IMR-90 (cell line): ENCODE measurements around the gene HERC3. TPM values are rescaled to one million over a fixed set of nuclear protein-coding genes. Genes with fewer than 3 reads are reported as not detected.

ENCODE experiments used
- ATAC-seq: fragments of 200-7000 bp; cut with Tn5 transposase; 2 replicates; pipeline ENCODE4 v1.9.1; 2020; ENCODE audit warnings: low read depth, mild to moderate bottlenecking, moderate library complexity
- BruUV-seq: library from RNA; stranded (reverse); fragments of 400-500 nt; replicated peaks from 2 replicates; lab custom pipeline; 2021; lab: Mats Ljungman, UMichigan
- CTCF ChIA-PET: fragments of 300-600 bp; formaldehyde crosslinking; extraction: SDS; loops from one replicate; lab custom pipeline; 2021; ENCODE audit warnings: antibody characterized with exemption; lab: Yijun Ruan, JAX
- POLR2A ChIA-PET: fragments of 300-600 bp; sonication (Branson Sonifier 250); formaldehyde crosslinking; loops from one replicate; lab custom pipeline; 2022; ENCODE audit warnings: antibody characterized with exemption; ENCODE audit not compliant: unreplicated experiment; lab: Charles Lee
- DNase-seq: peaks from one replicate; pipeline ENCODE4 v3.0.0; 2013
- H2AFZ ChIP-seq: replicated peaks from 2 replicates; pipeline ENCODE3; 2013; ENCODE audit warnings: low read length, mild to moderate bottlenecking; ENCODE audit not compliant: poor library complexity
- H2AK5ac ChIP-seq: 2 replicates; pipeline ENCODE4 v1.6.1; 2013; ENCODE audit warnings: low read depth, low read length, inconsistent platforms
- H2AK9ac ChIP-seq: replicated peaks from 2 replicates; pipeline ENCODE3; 2013; ENCODE audit warnings: mild to moderate bottlenecking, low read depth, low read length, moderate library complexity; ENCODE audit not compliant: poor library complexity
- H2BK120ac ChIP-seq: 2 replicates; pipeline ENCODE4 v1.6.1; 2013; ENCODE audit warnings: low read depth, low read length, inconsistent platforms
- H2BK15ac ChIP-seq: 3 replicates; pipeline ENCODE4 v1.6.1; 2013; ENCODE audit warnings: low read depth, low read length, inconsistent platforms
- H2BK20ac ChIP-seq: 2 replicates; pipeline ENCODE4 v1.6.1; 2013; ENCODE audit warnings: low read depth, mild to moderate bottlenecking, inconsistent platforms, low read length, moderate library complexity
- H2BK5ac ChIP-seq: 2 replicates; pipeline ENCODE4 v1.6.1; 2013; ENCODE audit warnings: mild to moderate bottlenecking, low read depth, low read length, inconsistent platforms; ENCODE audit not compliant: poor library complexity, severe bottlenecking
- H3K14ac ChIP-seq: replicated peaks from 2 replicates; pipeline ENCODE4 v1.6.1; 2013; ENCODE audit warnings: low read depth, low read length, inconsistent platforms
- H3K18ac ChIP-seq: 2 replicates; pipeline ENCODE4 v1.6.1; 2013; ENCODE audit warnings: low read depth, low read length, control low read depth
- H3K23ac ChIP-seq: 2 replicates; pipeline ENCODE4 v1.6.1; 2013; ENCODE audit warnings: low read depth, low read length, inconsistent platforms
- H3K27ac ChIP-seq: 2 replicates; pipeline ENCODE4 v1.5.1; 2013; ENCODE audit warnings: mild to moderate bottlenecking, control low read depth, low read length; ENCODE audit not compliant: insufficient read depth
- H3K27me3 ChIP-seq: 2 replicates; pipeline ENCODE4 v1.6.1; 2013; ENCODE audit warnings: low read length; ENCODE audit not compliant: control insufficient read depth, insufficient read depth
- H3K36me3 ChIP-seq: 2 replicates; pipeline ENCODE4 v1.6.1; 2013; ENCODE audit warnings: low read length, mixed read lengths; ENCODE audit not compliant: control insufficient read depth, insufficient read depth
- H3K4ac ChIP-seq: 2 replicates; pipeline ENCODE4 v1.6.1; 2013; ENCODE audit warnings: low read depth, low read length, inconsistent platforms
- H3K4me1 ChIP-seq: 2 replicates; pipeline ENCODE4 v1.6.1; 2013; ENCODE audit warnings: low read length, mixed read lengths; ENCODE audit not compliant: control insufficient read depth, insufficient read depth
- H3K4me2 ChIP-seq: 2 replicates; pipeline ENCODE4 v1.6.1; 2013; ENCODE audit warnings: low read depth, mild to moderate bottlenecking, control low read depth, low read length, moderate library complexity
- H3K4me3 ChIP-seq: 2 replicates; pipeline ENCODE4 v1.5.1; 2013; ENCODE audit warnings: low read depth, mild to moderate bottlenecking, control low read depth, low read length, moderate library complexity; ENCODE audit not compliant: insufficient read depth
- H3K56ac ChIP-seq: 2 replicates; pipeline ENCODE4 v1.6.1; 2013; ENCODE audit warnings: low read length, inconsistent platforms; ENCODE audit not compliant: insufficient read depth; ENCODE audit errors: extremely low read depth
- H3K79me1 ChIP-seq, 2 experiments: 2 replicates each; pipeline ENCODE4 v1.6.1; 2013; ENCODE audit warnings: low read length in 2 of 2, inconsistent platforms in 1 of 2, low read depth in 1 of 2
- H3K9ac ChIP-seq: 2 replicates; pipeline ENCODE4 v1.6.1; 2013; ENCODE audit warnings: low read depth, low read length, control low read depth
- H3K9me1 ChIP-seq: 2 replicates; pipeline ENCODE4 v1.6.1; 2013; ENCODE audit warnings: low read length, inconsistent platforms; ENCODE audit not compliant: insufficient read depth
- H3K9me3 ChIP-seq: 2 replicates; pipeline ENCODE4 v1.6.1; 2013; ENCODE audit warnings: low read length; ENCODE audit not compliant: control insufficient read depth, insufficient read depth
- H4K20me1 ChIP-seq: 2 replicates; pipeline ENCODE4 v1.6.1; 2013; ENCODE audit warnings: low read length, inconsistent platforms; ENCODE audit not compliant: insufficient read depth
- H4K5ac ChIP-seq: 2 replicates; pipeline ENCODE4 v1.6.1; 2013; ENCODE audit warnings: mild to moderate bottlenecking, low read depth, low read length, control low read depth
- H4K8ac ChIP-seq, 2 experiments: 2 replicates each; pipeline ENCODE4 v1.6.1; 2013; ENCODE audit warnings: low read depth in 2 of 2, low read length in 2 of 2, control low read depth in 1 of 2, inconsistent platforms in 1 of 2
- H4K91ac ChIP-seq: 2 replicates; pipeline ENCODE4 v1.6.1; 2013; ENCODE audit warnings: low read depth, low read length, inconsistent platforms; ENCODE audit not compliant: insufficient read depth
- BHLHE40 ChIP-seq: fragments of 150-350 bp; IDR thresholded peaks from 2 replicates; pipeline ENCODE4 v1.6.1; 2016; ENCODE audit warnings: mild to moderate bottlenecking, low read depth, low read length
- CEBPB ChIP-seq: IDR thresholded peaks from 2 replicates; pipeline ENCODE4 v1.6.1; 2012; ENCODE audit warnings: low read depth, low read length, improper control_type of control experiment
- CHD1 ChIP-seq: IDR thresholded peaks from 2 replicates; pipeline ENCODE4 v1.6.1; 2012; ENCODE audit warnings: low read depth, low read length, improper control_type of control experiment
- FOS ChIP-seq: fragments of 150-350 bp; IDR thresholded peaks from 2 replicates; pipeline ENCODE4 v1.6.1; 2016; ENCODE audit warnings: low read depth, low read length
- MAFK ChIP-seq: IDR thresholded peaks from 2 replicates; pipeline ENCODE4 v1.6.1; 2012; ENCODE audit warnings: low read depth, low read length, improper control_type of control experiment
- MAZ ChIP-seq: IDR thresholded peaks from 2 replicates; pipeline ENCODE4 v1.6.1; 2012; ENCODE audit warnings: low read depth, mild to moderate bottlenecking, low read length, improper control_type of control experiment, moderate library complexity, borderline replicate concordance
- MXI1 ChIP-seq: IDR thresholded peaks from 2 replicates; pipeline ENCODE4 v1.6.1; 2012; ENCODE audit warnings: low read depth, mild to moderate bottlenecking, low read length, moderate library complexity, borderline replicate concordance
- NFE2L2 ChIP-seq: fragments of 150-350 bp; IDR thresholded peaks from 2 replicates; pipeline ENCODE4 v1.6.1; 2016; ENCODE audit warnings: low read depth, mild to moderate bottlenecking, low read length
- POLR2A ChIP-seq: IDR thresholded peaks from 2 replicates; pipeline ENCODE4 v1.6.1; 2012; ENCODE audit warnings: mild to moderate bottlenecking, low read depth, low read length
- RAD21 ChIP-seq: IDR thresholded peaks from 2 replicates; pipeline ENCODE4 v1.6.1; 2012; ENCODE audit warnings: low read length, improper control_type of control experiment
- RCOR1 ChIP-seq: IDR thresholded peaks from 2 replicates; pipeline ENCODE4 v1.6.1; 2012; ENCODE audit warnings: mild to moderate bottlenecking, low read length, improper control_type of control experiment; ENCODE audit not compliant: insufficient replicate concordance
- RFX5 ChIP-seq: IDR thresholded peaks from 2 replicates; pipeline ENCODE4 v1.8.0; 2012; ENCODE audit warnings: low read depth, mild to moderate bottlenecking, low read length, moderate library complexity
- SMC3 ChIP-seq: fragments of 150-350 bp; IDR thresholded peaks from 2 replicates; pipeline ENCODE4 v1.6.1; 2016; ENCODE audit warnings: low read depth, mild to moderate bottlenecking, antibody characterized with exemption, low read length, moderate library complexity
- WGBS, 2 experiments: methylation state at CpG; one replicate each; pipeline versions ENCODE4 v1.1.5 to v1.1.7; 2013; ENCODE audit warnings: missing lambda C conversion rate in 2 of 2; ENCODE audit not compliant: insufficient read length in 1 of 2; ENCODE audit errors: extremely low coverage in 2 of 2; 5-methylcytosine and 5-hydroxymethylcytosine counted together
- dilution Hi-C: fragments of 300-500 bp; cut with HindIII; formaldehyde crosslinking; loops from one replicate; pipeline ENCODE4 v1.14.3; 2018; ENCODE audit warnings: low sequenced_read_pairs; ENCODE audit not compliant: unreplicated experiment
- in situ Hi-C: fragments of 300-500 bp; cut with MboI; formaldehyde crosslinking; loops from 3 replicates; pipeline ENCODE4 v1.14.3; 2019; ENCODE audit warnings: low sequenced_read_pairs, inconsistent platforms, mixed read lengths
- intact Hi-C: fragments of 100-400 bp; cut with micrococcal nuclease; formaldehyde crosslinking; loops from 2 replicates; pipeline ENCODE4 v1.10.0; 2022
- polyA plus RNA-seq, 3 experiments: library from polyadenylated mRNA; depleted of rRNA; stranded (reverse); fragments of >200 nt; gene quantifications; 2 replicates each; pipeline ENCODE4 v1.2.3, GENCODE V29; 2012; ENCODE audit warnings: low replicate concordance in 1 of 3
- total RNA-seq: library from RNA; depleted of rRNA; stranded (reverse); fragments of >200 nt; gene quantifications from 2 replicates; pipeline ENCODE4 v1.2.3, GENCODE V29; 2012
- TF ChIP-seq, protein P1 (sequence below): conservative IDR thresholded peaks from 2 replicates; pipeline ENCODE4 v1.5.1; 2012; ENCODE audit warnings: mild to moderate bottlenecking, low read depth, low read length, improper control_type of control experiment
- TF ChIP-seq, protein P2 (sequence below): fragments of 150-350 bp; IDR thresholded peaks from 2 replicates; pipeline ENCODE4 v1.6.1; 2017; ENCODE audit warnings: mild to moderate bottlenecking, antibody characterized with exemption, low read length, low read depth
- TF ChIP-seq, protein P3 (sequence below): fragments of 150-350 bp; IDR thresholded peaks from 2 replicates; pipeline ENCODE4 v1.6.1; 2016; ENCODE audit warnings: low read depth, mild to moderate bottlenecking, low read length, moderate library complexity, borderline replicate concordance

The HERC3 gene
- total and polyA plus RNA-seq, 2 of the 4 experiments (the other 2 are of a cell fraction) = 8.9 to 9.5 TPM

DNA sequence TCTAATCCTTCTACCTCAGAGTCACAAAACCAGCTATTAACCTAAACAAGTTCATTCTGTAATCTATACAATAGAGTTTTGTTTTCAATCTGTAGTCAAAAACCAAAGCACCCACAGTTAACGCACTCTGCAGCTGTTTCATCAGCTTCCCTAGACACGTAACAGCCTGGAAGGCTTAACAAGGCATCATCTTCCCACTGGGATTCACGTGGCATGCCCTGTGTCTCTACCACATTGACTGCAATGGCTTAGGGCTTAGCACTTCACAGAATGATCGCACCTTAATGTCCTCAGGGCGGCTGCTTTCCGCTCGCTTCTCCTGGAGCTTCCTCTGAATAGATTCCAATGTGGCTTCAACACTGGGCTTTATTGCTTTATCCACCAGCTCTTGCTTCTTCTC lies 155.1 kb downstream of the HERC3 start:
- DNase-seq (no peak), ATAC-seq (no peak)
- H2BK20ac ChIP-seq = no peak overlapping the region
- H3K36me3 ChIP-seq = peaks cover 32% of the 10 kb centered on the region
- peaks cover 12% of the 10 kb centered on the region for H3K9me1 ChIP-seq
- no peak overlapping the region for H3K56ac ChIP-seq
- TF ChIP-seq CEBPB (no peak), MAFK (no peak), FOS (no peak), MAZ (no peak), NFE2L2 (no peak), RAD21 (no peak), MXI1 (no peak), RFX5 (no peak), RCOR1 (no peak), BHLHE40 (no peak), SMC3 (no peak), CHD1 (no peak), POLR2A (no peak)
- TF ChIP-seq, protein P1, sequence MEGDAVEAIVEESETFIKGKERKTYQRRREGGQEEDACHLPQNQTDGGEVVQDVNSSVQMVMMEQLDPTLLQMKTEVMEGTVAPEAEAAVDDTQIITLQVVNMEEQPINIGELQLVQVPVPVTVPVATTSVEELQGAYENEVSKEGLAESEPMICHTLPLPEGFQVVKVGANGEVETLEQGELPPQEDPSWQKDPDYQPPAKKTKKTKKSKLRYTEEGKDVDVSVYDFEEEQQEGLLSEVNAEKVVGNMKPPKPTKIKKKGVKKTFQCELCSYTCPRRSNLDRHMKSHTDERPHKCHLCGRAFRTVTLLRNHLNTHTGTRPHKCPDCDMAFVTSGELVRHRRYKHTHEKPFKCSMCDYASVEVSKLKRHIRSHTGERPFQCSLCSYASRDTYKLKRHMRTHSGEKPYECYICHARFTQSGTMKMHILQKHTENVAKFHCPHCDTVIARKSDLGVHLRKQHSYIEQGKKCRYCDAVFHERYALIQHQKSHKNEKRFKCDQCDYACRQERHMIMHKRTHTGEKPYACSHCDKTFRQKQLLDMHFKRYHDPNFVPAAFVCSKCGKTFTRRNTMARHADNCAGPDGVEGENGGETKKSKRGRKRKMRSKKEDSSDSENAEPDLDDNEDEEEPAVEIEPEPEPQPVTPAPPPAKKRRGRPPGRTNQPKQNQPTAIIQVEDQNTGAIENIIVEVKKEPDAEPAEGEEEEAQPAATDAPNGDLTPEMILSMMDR = no peak
- TF ChIP-seq, protein P2, sequence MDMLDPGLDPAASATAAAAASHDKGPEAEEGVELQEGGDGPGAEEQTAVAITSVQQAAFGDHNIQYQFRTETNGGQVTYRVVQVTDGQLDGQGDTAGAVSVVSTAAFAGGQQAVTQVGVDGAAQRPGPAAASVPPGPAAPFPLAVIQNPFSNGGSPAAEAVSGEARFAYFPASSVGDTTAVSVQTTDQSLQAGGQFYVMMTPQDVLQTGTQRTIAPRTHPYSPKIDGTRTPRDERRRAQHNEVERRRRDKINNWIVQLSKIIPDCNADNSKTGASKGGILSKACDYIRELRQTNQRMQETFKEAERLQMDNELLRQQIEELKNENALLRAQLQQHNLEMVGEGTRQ = no peak
- TF ChIP-seq, protein P3, sequence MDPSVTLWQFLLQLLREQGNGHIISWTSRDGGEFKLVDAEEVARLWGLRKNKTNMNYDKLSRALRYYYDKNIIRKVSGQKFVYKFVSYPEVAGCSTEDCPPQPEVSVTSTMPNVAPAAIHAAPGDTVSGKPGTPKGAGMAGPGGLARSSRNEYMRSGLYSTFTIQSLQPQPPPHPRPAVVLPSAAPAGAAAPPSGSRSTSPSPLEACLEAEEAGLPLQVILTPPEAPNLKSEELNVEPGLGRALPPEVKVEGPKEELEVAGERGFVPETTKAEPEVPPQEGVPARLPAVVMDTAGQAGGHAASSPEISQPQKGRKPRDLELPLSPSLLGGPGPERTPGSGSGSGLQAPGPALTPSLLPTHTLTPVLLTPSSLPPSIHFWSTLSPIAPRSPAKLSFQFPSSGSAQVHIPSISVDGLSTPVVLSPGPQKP = no peak
- dilution Hi-C loops = no loop called here
- H3K4me3 ChIP-seq = no peak overlapping the region
- no peak overlapping the region for H2AK9ac ChIP-seq
- intact Hi-C loops = no loop called here
- no peaks in the 10 kb centered on the region; a peak in 1 of 4 replicates for H3K79me1 ChIP-seq
- no peak overlapping the region for H4K91ac ChIP-seq
- no peaks in the 10 kb centered on the region for H3K9me3 ChIP-seq
- H3K4me2 ChIP-seq = no peak overlapping the region
- WGBS, 2 experiments = 100% methylated on average over 5 of the region's 7 CpGs; no CpG with 5 or more reads in 1 of the 2 experiments
- in situ Hi-C loops = no loop called here
- POLR2A ChIA-PET = no interaction called here
- no peak overlapping the region; the same call in 1 of the 2 replicates for H2BK120ac ChIP-seq
- H3K27me3 ChIP-seq = no peaks in the 10 kb centered on the region
- H4K8ac ChIP-seq = no peak overlapping the region
- peak overlapping the region; percentile 43 for H2BK5ac ChIP-seq
- H2AK5ac ChIP-seq = peak overlapping the region; percentile 56; the same call in 1 of the 2 replicates
- peaks cover 7% of the 10 kb centered on the region for H3K4me1 ChIP-seq
- CTCF ChIA-PET = interaction anchor here (0.8 kb wide), 1 partner anchor 9 kb away, joined by 3 read pairs; no protein-coding TSS in a partner anchor
- no peak overlapping the region for H3K27ac ChIP-seq
- H3K18ac ChIP-seq = no peak overlapping the region
- no TSS peak for BruUV-seq
- no peak overlapping the region for H2AFZ ChIP-seq
- peak overlapping the region; percentile 41; the same call in 2 of the 3 replicates for H2BK15ac ChIP-seq
- H4K5ac ChIP-seq = no peak overlapping the region
- no peaks in the 10 kb centered on the region for H4K20me1 ChIP-seq
- peak overlapping the region; percentile 12; the same call in 1 of the 2 replicates for H3K14ac ChIP-seq
- H3K9ac ChIP-seq = no peak overlapping the region
- no peak overlapping the region for H3K23ac ChIP-seq
- H3K4ac ChIP-seq = no peak overlapping the region; the same call in 1 of the 2 replicates
